Measurements from ENCODE around the gene GDPD2. TPM values are rescaled to one million over a fixed set of nuclear protein-coding genes. Genes with fewer than 3 reads are reported as not detected.

Gene GDPD2
- total RNA-seq, 1 experiment from 2014 or later, result 0.84 TPM

- no peaks in the 10 kb centered on the region for H3K27me3 ChIP-seq (replicated peaks; ENCODE audit: insufficient read depth, low read depth, low read length, poor library complexity)
- H3K27ac ChIP-seq (ENCODE audit: low read depth, low read length, poor library complexity, severe bottlenecking), result no peak overlapping the region
- BruUV-seq (replicated peaks), result no TSS peak
- TF ChIP-seq EZH2 (IDR thresholded peaks at IDR 0.05; ENCODE audit: borderline replicate concordance, low read depth, low read length, poor library complexity, severe bottlenecking) (no peak), CTCF (conservative IDR thresholded peaks at IDR 0.05; ENCODE audit: low read depth, low read length) (no peak)
- no peak overlapping the region for H3K4me3 ChIP-seq (ENCODE audit: low read depth, low read length, poor library complexity, severe bottlenecking)
- peaks cover 5% of the 10 kb centered on the region for H3K36me3 ChIP-seq (ENCODE audit: insufficient read depth, low read length, poor library complexity, severe bottlenecking)
- intact Hi-C loops (cut with micrococcal nuclease; ENCODE audit: unreplicated experiment), result no loop called here
- H3K4me1 ChIP-seq (ENCODE audit: insufficient read depth, low read length, poor library complexity, severe bottlenecking), result no peaks in the 10 kb centered on the region
- CTCF ChIA-PET, result no interaction called here
- POLR2A ChIA-PET (ENCODE audit: low non-redundant PET), result no interaction called here
- H3K9me3 ChIP-seq (ENCODE audit: low read depth, low read length, poor library complexity, severe bottlenecking), result no peaks in the 10 kb centered on the region
- no peak for DNase-seq (ENCODE audit: low spot score)
Measured at GRCh38 chrX:70464051-70464450, 40.9 kb downstream of the GDPD2 start.

GRCh38 chrX:70466968-70467367 lies 43.9 kb downstream of the GDPD2 start:
- Histone ChIP-seq H3K4me1 (ENCODE audit: insufficient read depth, low read length, poor library complexity, severe bottlenecking) (no peaks in the 10 kb centered on the region), H3K27ac (ENCODE audit: low read depth, low read length, poor library complexity, severe bottlenecking) (no peak overlapping the region), H3K36me3 (ENCODE audit: insufficient read depth, low read length, poor library complexity, severe bottlenecking) (no peaks in the 10 kb centered on the region), H3K4me3 (ENCODE audit: low read depth, low read length, poor library complexity, severe bottlenecking) (no peak overlapping the region), H3K9me3 (ENCODE audit: low read depth, low read length, poor library complexity, severe bottlenecking) (no peaks in the 10 kb centered on the region), H3K27me3 (replicated peaks; ENCODE audit: insufficient read depth, low read depth, low read length, poor library complexity) (no peaks in the 10 kb centered on the region)
- intact Hi-C loops (cut with micrococcal nuclease; ENCODE audit: unreplicated experiment), result no loop called here
- ChIA-PET POLR2A (ENCODE audit: low non-redundant PET) (no interaction called here), CTCF (no interaction called here)
- DNase-seq (ENCODE audit: low spot score), result no peak
- no TSS peak for BruUV-seq (replicated peaks)
- TF ChIP-seq CTCF (conservative IDR thresholded peaks at IDR 0.05; ENCODE audit: low read depth, low read length), result no peak
- no peak for TF ChIP-seq EZH2 (IDR thresholded peaks at IDR 0.05; ENCODE audit: borderline replicate concordance, low read depth, low read length, poor library complexity, severe bottlenecking)

GRCh38 chrX:70468709-70469108 lies 45.6 kb downstream of the GDPD2 start:
- no peaks in the 10 kb centered on the region for H3K27me3 ChIP-seq (replicated peaks; ENCODE audit: insufficient read depth, low read depth, low read length, poor library complexity)
- no peak overlapping the region for H3K4me3 ChIP-seq (ENCODE audit: low read depth, low read length, poor library complexity, severe bottlenecking)
- BruUV-seq (replicated peaks), result no TSS peak
- no peaks in the 10 kb centered on the region for H3K36me3 ChIP-seq (ENCODE audit: insufficient read depth, low read length, poor library complexity, severe bottlenecking)
- H3K27ac ChIP-seq (ENCODE audit: low read depth, low read length, poor library complexity, severe bottlenecking), result no peak overlapping the region
- POLR2A ChIA-PET (ENCODE audit: low non-redundant PET), result no interaction called here
- H3K9me3 ChIP-seq (ENCODE audit: low read depth, low read length, poor library complexity, severe bottlenecking), result no peaks in the 10 kb centered on the region
- no peak for DNase-seq (ENCODE audit: low spot score)
- no peak for TF ChIP-seq EZH2 (IDR thresholded peaks at IDR 0.05; ENCODE audit: borderline replicate concordance, low read depth, low read length, poor library complexity, severe bottlenecking)
- TF ChIP-seq CTCF (conservative IDR thresholded peaks at IDR 0.05; ENCODE audit: low read depth, low read length), result no peak
- no peaks in the 10 kb centered on the region for H3K4me1 ChIP-seq (ENCODE audit: insufficient read depth, low read length, poor library complexity, severe bottlenecking)
- intact Hi-C loops (cut with micrococcal nuclease; ENCODE audit: unreplicated experiment), result no loop called here
- CTCF ChIA-PET, result no interaction called here
